ACC112 (cell line): ENCODE measurements around the gene WDR72.

Source experiments
- H2AFZ ChIP-seq: fragments of 200-600 bp; sonication (generic); one replicate; pipeline ENCODE4 v1.6.0; 2017; ENCODE audit warnings: antibody characterized with exemption, low read length; ENCODE audit not compliant: unreplicated experiment
- H3K27ac ChIP-seq: fragments of 200-600 bp; sonication (generic); 2 replicates; pipeline ENCODE4 v1.5.1; 2014; ENCODE audit warnings: low read depth, mild to moderate bottlenecking, antibody characterized with exemption, low read length, moderate library complexity
- H3K27me3 ChIP-seq: fragments of 200-600 bp; sonication (generic); 2 replicates; pipeline ENCODE4 v1.6.1; 2014; ENCODE audit warnings: mild to moderate bottlenecking, antibody characterized with exemption, low read length, moderate library complexity, mixed read lengths; ENCODE audit not compliant: insufficient read depth
- H3K36me3 ChIP-seq: fragments of 200-600 bp; sonication (generic); 2 replicates; pipeline ENCODE4 v1.6.1; 2016; ENCODE audit warnings: mild to moderate bottlenecking, antibody characterized with exemption, low read length, moderate library complexity, mixed read lengths; ENCODE audit not compliant: insufficient read depth
- H3K4me1 ChIP-seq: fragments of 200-600 bp; sonication (generic); one replicate; pipeline ENCODE4 v1.6.1; 2016; ENCODE audit warnings: low read length, mixed read lengths; ENCODE audit not compliant: insufficient read depth, unreplicated experiment, control insufficient read depth
- H3K4me3 ChIP-seq: fragments of 200-600 bp; sonication (generic); 2 replicates; pipeline ENCODE4 v1.5.1; 2014; ENCODE audit warnings: mild to moderate bottlenecking, low read depth, low read length
- H3K79me2 ChIP-seq: fragments of 200-600 bp; sonication (generic); one replicate; pipeline ENCODE4 v1.6.0; 2016; ENCODE audit warnings: low read length; ENCODE audit not compliant: control insufficient read depth, unreplicated experiment, insufficient read depth

The WDR72 gene

GRCh38 chr15:53658255-53658654 is 101.2 kb downstream of the WDR72 start:
- no peak overlapping the region for H2AFZ ChIP-seq
- no peak overlapping the region for H3K4me3 ChIP-seq
- no peaks in the 10 kb centered on the region for H3K79me2 ChIP-seq
- no peaks in the 10 kb centered on the region for H3K4me1 ChIP-seq
- H3K27ac ChIP-seq: no peak overlapping the region
- H3K27me3 ChIP-seq: no peaks in the 10 kb centered on the region
- H3K36me3 ChIP-seq: no peaks in the 10 kb centered on the region

- Histone ChIP-seq H3K27me3 (no peaks in the 10 kb centered on the region), H3K4me1 (no peaks in the 10 kb centered on the region), H3K36me3 (no peaks in the 10 kb centered on the region), H3K27ac (no peak overlapping the region), H2AFZ (no peak overlapping the region), H3K79me2 (no peaks in the 10 kb centered on the region), H3K4me3 (no peak overlapping the region)
Measured at GRCh38 chr15:53648934-53649333, 110.5 kb downstream of the WDR72 start.

GRCh38 chr15:53644660-53645059 is 114.8 kb downstream of the WDR72 start:
- no peaks in the 10 kb centered on the region for H3K27me3 ChIP-seq
- no peak overlapping the region for H3K4me3 ChIP-seq
- H3K79me2 ChIP-seq: no peaks in the 10 kb centered on the region
- H2AFZ ChIP-seq: no peak overlapping the region
- no peaks in the 10 kb centered on the region for H3K36me3 ChIP-seq
- H3K4me1 ChIP-seq: no peaks in the 10 kb centered on the region
- no peak overlapping the region for H3K27ac ChIP-seq

- H2AFZ ChIP-seq: no peak overlapping the region
- no peak overlapping the region for H3K4me3 ChIP-seq
- no peaks in the 10 kb centered on the region for H3K4me1 ChIP-seq
- no peaks in the 10 kb centered on the region for H3K36me3 ChIP-seq
- H3K79me2 ChIP-seq: no peaks in the 10 kb centered on the region
- H3K27me3 ChIP-seq: no peaks in the 10 kb centered on the region
- no peak overlapping the region for H3K27ac ChIP-seq
Measured at GRCh38 chr15:53634517-53635106, 124.9 kb downstream of the WDR72 start.

GRCh38 chr15:53627279-53627678 is 132.2 kb downstream of the WDR72 start:
- Histone ChIP-seq H3K79me2 (no peaks in the 10 kb centered on the region), H3K4me1 (no peaks in the 10 kb centered on the region), H3K36me3 (no peaks in the 10 kb centered on the region), H3K27me3 (no peaks in the 10 kb centered on the region), H3K4me3 (no peak overlapping the region), H2AFZ (no peak overlapping the region), H3K27ac (no peak overlapping the region)

- Histone ChIP-seq H2AFZ (no peak overlapping the region), H3K27me3 (no peaks in the 10 kb centered on the region), H3K27ac (no peak overlapping the region), H3K4me1 (no peaks in the 10 kb centered on the region), H3K4me3 (no peak overlapping the region), H3K36me3 (no peaks in the 10 kb centered on the region), H3K79me2 (no peaks in the 10 kb centered on the region)
Measured at GRCh38 chr15:53625962-53626845, 133.3 kb downstream of the WDR72 start.

- H3K27ac ChIP-seq: no peak overlapping the region
- H3K36me3 ChIP-seq: no peaks in the 10 kb centered on the region
- H3K4me1 ChIP-seq: no peaks in the 10 kb centered on the region
- no peaks in the 10 kb centered on the region for H3K27me3 ChIP-seq
- H3K4me3 ChIP-seq: no peak overlapping the region
- H3K79me2 ChIP-seq: no peaks in the 10 kb centered on the region
- no peak overlapping the region for H2AFZ ChIP-seq
Measured at GRCh38 chr15:53625260-53625659, 134.2 kb downstream of the WDR72 start.

- no peak overlapping the region for H2AFZ ChIP-seq
- no peaks in the 10 kb centered on the region for H3K79me2 ChIP-seq
- H3K27ac ChIP-seq: no peak overlapping the region
- H3K27me3 ChIP-seq: no peaks in the 10 kb centered on the region
- no peak overlapping the region for H3K4me3 ChIP-seq
- no peaks in the 10 kb centered on the region for H3K4me1 ChIP-seq
- no peaks in the 10 kb centered on the region for H3K36me3 ChIP-seq
Measured at GRCh38 chr15:53618461-53618860, 141.0 kb downstream of the WDR72 start.

- no peaks in the 10 kb centered on the region for H3K79me2 ChIP-seq
- H3K27ac ChIP-seq: no peak overlapping the region
- no peaks in the 10 kb centered on the region for H3K27me3 ChIP-seq
- no peaks in the 10 kb centered on the region for H3K36me3 ChIP-seq
- no peak overlapping the region for H2AFZ ChIP-seq
- H3K4me3 ChIP-seq: no peak overlapping the region
- H3K4me1 ChIP-seq: no peaks in the 10 kb centered on the region
Measured at GRCh38 chr15:53611145-53611920, 148.1 kb downstream of the WDR72 start.

GRCh38 chr15:53591041-53591440 is 168.4 kb downstream of the WDR72 start:
- no peaks in the 10 kb centered on the region for H3K36me3 ChIP-seq
- H3K4me3 ChIP-seq: no peak overlapping the region
- no peaks in the 10 kb centered on the region for H3K4me1 ChIP-seq
- H2AFZ ChIP-seq: no peak overlapping the region
- no peaks in the 10 kb centered on the region for H3K79me2 ChIP-seq
- H3K27ac ChIP-seq: no peak overlapping the region
- no peaks in the 10 kb centered on the region for H3K27me3 ChIP-seq
